Measurements from ENCODE around the gene GUCD1.

DNA sequence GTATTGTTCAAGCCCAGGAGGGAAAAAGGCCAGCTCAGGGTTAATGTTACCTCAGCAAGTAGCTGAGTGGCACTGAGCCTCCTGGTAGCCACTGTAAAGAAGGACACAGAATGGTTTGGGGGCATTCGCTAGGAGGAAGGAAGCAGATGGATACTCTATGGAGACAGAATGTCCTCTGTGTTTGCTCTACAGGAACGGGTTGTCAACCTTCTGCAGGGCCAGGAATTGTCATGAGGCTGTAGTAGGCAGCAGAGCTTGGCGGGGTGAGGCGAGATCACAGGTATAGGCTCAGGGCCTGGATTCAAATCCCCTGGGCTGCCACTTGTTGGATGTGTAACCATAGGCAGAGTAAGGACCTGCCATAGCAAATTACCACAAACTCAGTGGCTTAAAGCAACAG is 40.9 kb upstream of the GUCD1 start:
- TF ChIP-seq CTCF (IDR thresholded peaks at IDR 0.05) (no peak), POLR2A (IDR thresholded peaks at IDR 0.05) (no peak)
